GM12874 (cell line): ENCODE results near the gene RAB23.

Experiments used
- TF ChIP-seq, protein P1 (sequence below): IDR thresholded peaks from 2 replicates; pipeline ENCODE4 v1.5.1; 2011; ENCODE audit warnings: low read depth, mild to moderate bottlenecking, control low read depth, low read length, moderate library complexity; ENCODE audit not compliant: insufficient read depth

The RAB23 gene

DNA sequence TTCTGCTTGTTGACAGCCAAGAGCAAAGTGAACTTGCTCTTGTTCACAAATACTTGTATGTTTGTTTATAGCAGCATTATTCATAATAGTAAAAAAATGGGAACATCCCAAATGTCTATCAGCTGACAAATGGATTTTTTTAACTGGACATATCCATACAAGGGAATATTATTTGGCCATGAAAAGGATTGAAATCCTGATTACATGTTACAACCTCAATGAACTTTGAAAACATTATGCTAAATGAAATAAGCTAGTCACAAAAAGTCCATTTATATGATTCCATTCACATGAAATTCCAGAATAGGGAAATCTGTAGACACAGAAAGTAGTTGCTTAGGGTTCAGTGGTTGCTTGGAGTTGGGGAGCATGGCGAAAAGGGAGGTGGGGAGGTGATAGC, 78.4 kb downstream of the RAB23 start:
- TF ChIP-seq, protein P1, sequence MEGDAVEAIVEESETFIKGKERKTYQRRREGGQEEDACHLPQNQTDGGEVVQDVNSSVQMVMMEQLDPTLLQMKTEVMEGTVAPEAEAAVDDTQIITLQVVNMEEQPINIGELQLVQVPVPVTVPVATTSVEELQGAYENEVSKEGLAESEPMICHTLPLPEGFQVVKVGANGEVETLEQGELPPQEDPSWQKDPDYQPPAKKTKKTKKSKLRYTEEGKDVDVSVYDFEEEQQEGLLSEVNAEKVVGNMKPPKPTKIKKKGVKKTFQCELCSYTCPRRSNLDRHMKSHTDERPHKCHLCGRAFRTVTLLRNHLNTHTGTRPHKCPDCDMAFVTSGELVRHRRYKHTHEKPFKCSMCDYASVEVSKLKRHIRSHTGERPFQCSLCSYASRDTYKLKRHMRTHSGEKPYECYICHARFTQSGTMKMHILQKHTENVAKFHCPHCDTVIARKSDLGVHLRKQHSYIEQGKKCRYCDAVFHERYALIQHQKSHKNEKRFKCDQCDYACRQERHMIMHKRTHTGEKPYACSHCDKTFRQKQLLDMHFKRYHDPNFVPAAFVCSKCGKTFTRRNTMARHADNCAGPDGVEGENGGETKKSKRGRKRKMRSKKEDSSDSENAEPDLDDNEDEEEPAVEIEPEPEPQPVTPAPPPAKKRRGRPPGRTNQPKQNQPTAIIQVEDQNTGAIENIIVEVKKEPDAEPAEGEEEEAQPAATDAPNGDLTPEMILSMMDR = no peak

DNA sequence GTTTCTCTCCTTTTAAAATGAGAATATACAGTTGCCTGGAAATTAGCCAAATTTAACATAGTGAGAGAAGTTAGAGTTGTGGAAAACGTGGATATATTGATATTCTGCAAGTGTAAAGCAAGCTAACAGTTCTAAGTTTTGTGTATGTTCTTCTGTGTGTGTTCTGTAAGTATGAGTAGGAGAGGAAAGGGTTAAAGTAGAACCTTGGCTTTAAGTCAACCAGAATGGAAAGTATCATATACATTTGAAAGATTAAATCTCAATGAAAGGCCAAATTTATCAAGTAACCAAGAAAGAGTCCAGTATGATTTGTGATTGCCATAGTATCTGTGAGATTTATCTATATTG, 80.0 kb downstream of the RAB23 start:
- TF ChIP-seq, protein P1 = no peak

DNA sequence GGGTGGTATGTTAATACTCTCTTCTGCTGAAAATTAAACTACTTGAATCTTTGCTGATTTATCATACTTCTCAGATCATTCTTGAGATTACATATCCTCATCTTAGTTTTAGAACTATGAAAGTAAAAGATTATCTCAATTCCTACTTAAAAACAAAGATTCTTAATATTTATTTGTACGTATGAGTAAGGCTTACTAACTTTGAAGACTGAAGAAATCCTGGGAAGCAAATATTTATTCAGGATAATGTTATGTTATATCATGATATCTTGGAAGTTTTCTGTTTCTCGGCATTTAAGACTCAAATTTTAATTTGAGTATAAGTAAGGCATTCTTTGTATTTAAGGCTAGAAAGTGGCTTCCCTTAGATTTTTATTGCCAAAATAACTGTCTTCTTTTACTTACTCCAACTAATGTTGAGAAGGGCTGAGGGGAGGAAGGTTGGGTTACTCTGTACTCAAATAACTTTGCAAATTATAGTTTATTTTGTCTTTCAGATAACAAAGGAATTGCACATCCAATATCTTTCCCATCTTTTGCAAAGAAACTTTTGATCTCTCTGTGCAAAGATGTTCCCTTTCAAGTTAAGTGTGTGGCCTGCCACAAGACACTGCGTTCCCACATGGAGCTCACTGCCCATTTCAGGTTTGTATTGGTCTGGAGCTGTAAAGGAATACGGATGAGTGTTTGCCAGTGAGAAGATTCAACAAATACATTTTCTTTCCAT, 80.5 kb downstream of the RAB23 start:
- TF ChIP-seq, protein P1 = no peak

DNA sequence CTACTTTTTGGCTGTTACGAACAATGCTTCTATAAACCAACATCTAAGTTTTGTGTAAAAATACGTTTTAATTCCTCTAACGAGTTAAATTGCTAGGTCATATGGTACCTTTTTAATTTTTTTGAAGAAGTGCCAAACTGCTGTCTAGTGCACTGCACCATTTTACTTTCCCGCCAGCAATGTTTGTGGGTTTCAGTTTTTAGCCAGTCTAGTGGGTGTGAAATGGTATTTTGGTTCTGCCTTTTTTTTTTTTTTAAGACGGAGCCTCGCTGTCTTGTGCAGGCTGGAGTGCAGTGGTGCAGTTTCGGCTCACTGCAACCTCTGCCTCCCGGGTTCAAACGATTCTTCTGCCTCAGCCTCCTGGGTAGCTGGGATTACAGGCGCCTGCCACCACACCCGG, 84.1 kb downstream of the RAB23 start:
- TF ChIP-seq, protein P1 = no peak

DNA sequence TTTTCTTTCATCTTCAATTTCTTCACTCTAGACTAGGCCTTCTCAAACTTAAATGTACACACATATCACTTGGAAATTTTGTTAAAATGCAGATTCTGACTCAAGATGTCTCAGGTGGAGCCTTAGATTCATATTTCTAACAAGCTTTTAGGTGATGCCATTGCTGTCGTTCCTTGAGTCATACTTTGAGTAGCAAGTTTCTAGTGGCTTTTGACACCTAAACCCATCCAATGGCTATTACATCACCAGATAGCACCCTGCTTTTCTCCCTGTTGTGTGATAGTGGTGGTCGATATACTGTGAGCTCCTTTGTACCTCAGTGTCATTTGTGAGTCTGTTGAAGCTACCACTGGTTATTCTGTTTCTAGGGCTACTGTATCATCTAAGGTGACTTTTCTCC, 84.8 kb downstream of the RAB23 start:
- TF ChIP-seq, protein P1 = no peak
